HepG2 (cell line): ENCODE results near the gene RBM18. TPM values are rescaled to one million over a fixed set of nuclear protein-coding genes. Genes with fewer than 3 reads are reported as not detected.

Experiments used
- ATAC-seq: fragments of 200-7000 bp; cut with Tn5 transposase; 3 replicates; pipeline ENCODE4 v1.9.1; 2020; ENCODE audit warnings: mild to moderate bottlenecking, moderate library complexity
- BruUV-seq: library from RNA; stranded (reverse); fragments of 400-500 nt; replicated peaks from 2 replicates; lab custom pipeline; 2021; lab: Mats Ljungman, UMichigan
- CTCF ChIA-PET: fragments of 300-600 bp; formaldehyde crosslinking; extraction: SDS; loops from one replicate; lab custom pipeline; 2021; ENCODE audit warnings: low total read pairs, inconsistent platforms, low intra/inter-chr PET ratio; lab: Yijun Ruan, JAX
- POLR2A ChIA-PET: fragments of 350-600 bp; sonication (Branson Sonifier 250); formaldehyde crosslinking; loops from one replicate; lab custom pipeline; 2020; ENCODE audit warnings: antibody characterized with exemption, inconsistent platforms; lab: Yijun Ruan, JAX
- DNase-seq: peaks from one replicate; pipeline ENCODE4 v3.0.0-alpha.2; 2015; ENCODE audit warnings: low spot score
- FAIRE-seq: peaks from 3 replicates; lab custom pipeline; 2011; peaks lifted over from hg19 to GRCh38; lab: Jason Lieb, UNC
- H2AFZ ChIP-seq: one replicate; pipeline ENCODE4 v1.6.1; 2011; ENCODE audit warnings: low read length, inconsistent platforms
- H3K27ac ChIP-seq: fragments of 300-600 bp; 3 replicates; pipeline ENCODE4 v1.8.0; 2011; ENCODE audit warnings: mixed run types, mild to moderate bottlenecking, mixed read lengths, low read length, inconsistent platforms; ENCODE audit not compliant: insufficient read depth; ENCODE audit errors: extremely low read length
- H3K27me3 ChIP-seq, 2 experiments: fragments of 200-600 bp in 1 of 2; 2 replicates in 1 of 2; 3 replicates in 1 of 2; pipeline versions ENCODE4 v1.6.0 to v1.8.0; 2011; ENCODE audit warnings: low read length in 2 of 2, mild to moderate bottlenecking in 2 of 2, moderate library complexity in 2 of 2, inconsistent platforms in 1 of 2; ENCODE audit not compliant: insufficient read depth in 2 of 2, control insufficient read depth in 1 of 2
- H3K36me3 ChIP-seq, 2 experiments: fragments of 200-600 bp in 1 of 2; replicated peaks in 1 of 2; 2 replicates in 1 of 2; 3 replicates in 1 of 2; pipeline versions ENCODE4 v1.5.1 to v1.8.0; 2011; ENCODE audit warnings: low read length in 2 of 2, inconsistent platforms in 1 of 2; ENCODE audit not compliant: insufficient read depth in 2 of 2, control insufficient read depth in 1 of 2
- H3K4me1 ChIP-seq: 2 replicates; pipeline ENCODE4 v1.5.1; 2012; ENCODE audit warnings: low read length, inconsistent platforms; ENCODE audit not compliant: insufficient read depth
- H3K4me2 ChIP-seq: 2 replicates; pipeline ENCODE4 v1.6.0; 2011; ENCODE audit warnings: low read depth, low read length, inconsistent platforms
- H3K4me3 ChIP-seq, 3 experiments: fragments of 200-600 bp in 1 of 3; sonication (generic), shearing (Covaris generic) in 1 of 3; replicated peaks in 1 of 3; 2 replicates each; pipeline ENCODE4 v1.5.1; 2011 to 2016; ENCODE audit warnings: low read length in 3 of 3, inconsistent platforms in 2 of 3, low read depth in 2 of 3, mild to moderate bottlenecking in 2 of 3, control low read depth in 1 of 3, mixed read lengths in 1 of 3; ENCODE audit not compliant: insufficient read depth in 1 of 3
- H3K79me2 ChIP-seq: one replicate; pipeline ENCODE4 v1.6.1; 2011; ENCODE audit warnings: low read length, inconsistent platforms; ENCODE audit not compliant: insufficient read depth
- H3K9ac ChIP-seq: 2 replicates; pipeline ENCODE4 v1.6.0; 2011; ENCODE audit warnings: mild to moderate bottlenecking, low read depth, low read length, inconsistent platforms; ENCODE audit not compliant: insufficient read depth
- H3K9me3 ChIP-seq: 2 replicates; pipeline ENCODE4 v1.5.1; 2012; ENCODE audit warnings: mild to moderate bottlenecking, low read length
- H4K20me1 ChIP-seq: 2 replicates; pipeline ENCODE4 v1.6.0; 2011; ENCODE audit warnings: inconsistent platforms, mild to moderate bottlenecking, low read length, moderate library complexity; ENCODE audit not compliant: insufficient read depth
- CEBPB ChIP-seq: IDR thresholded peaks from 2 replicates; pipeline ENCODE4 v1.6.1; 2011; ENCODE audit warnings: low read depth, low read length, improper control_type of control experiment, borderline replicate concordance
- HMGXB4 ChIP-seq, 2 experiments: sonication (generic) in 1 of 2; formaldehyde crosslinking in 1 of 2; IDR thresholded peaks; 2 replicates each; pipeline versions ENCODE4 v1.4.0 to v1.6.1; 2018 to 2020; ENCODE audit warnings: missing genetic modification reagents in 2 of 2, borderline replicate concordance in 1 of 2, low read depth in 1 of 2, mild to moderate bottlenecking in 1 of 2, missing biosample characterization in 1 of 2
- HNF1B ChIP-seq: sonication (generic); formaldehyde crosslinking; IDR thresholded peaks from 2 replicates; pipeline ENCODE4 v1.5.1; 2020; ENCODE audit warnings: mild to moderate bottlenecking, moderate library complexity, missing genetic modification reagents
- MEF2D ChIP-seq: sonication (generic); formaldehyde crosslinking; IDR thresholded peaks from 2 replicates; pipeline ENCODE4 v1.5.1; 2020; ENCODE audit warnings: mild to moderate bottlenecking, missing genetic modification reagents
- MXI1 ChIP-seq: IDR thresholded peaks from 3 replicates; pipeline ENCODE4 v1.6.1; 2012; ENCODE audit warnings: low read depth, low read length, inconsistent platforms, borderline replicate concordance
- MYNN ChIP-seq: sonication (generic); formaldehyde crosslinking; IDR thresholded peaks from 2 replicates; pipeline ENCODE4 v1.4.0; 2020; ENCODE audit warnings: mild to moderate bottlenecking, low read depth, missing genetic modification reagents
- PATZ1 ChIP-seq: sonication (generic); formaldehyde crosslinking; IDR thresholded peaks from 2 replicates; pipeline ENCODE4 v1.4.0; 2020; ENCODE audit warnings: missing genetic modification reagents
- STAT5B ChIP-seq: sonication (generic); formaldehyde crosslinking; IDR thresholded peaks from 2 replicates; pipeline ENCODE4 v1.4.0; 2020; ENCODE audit warnings: missing genetic modification reagents
- ZBTB38 ChIP-seq: sonication (generic); formaldehyde crosslinking; IDR thresholded peaks from 2 replicates; pipeline ENCODE4 v1.5.1; 2020; ENCODE audit warnings: mild to moderate bottlenecking, missing genetic modification reagents
- ZBTB8A ChIP-seq: sonication (generic); formaldehyde crosslinking; IDR thresholded peaks from 2 replicates; pipeline ENCODE4 v1.4.0; 2020; ENCODE audit warnings: mild to moderate bottlenecking, low read depth, missing genetic modification reagents, borderline replicate concordance
- ZNF597 ChIP-seq: sonication (generic); formaldehyde crosslinking; IDR thresholded peaks from 2 replicates; pipeline ENCODE4 v1.5.0; 2020; ENCODE audit warnings: missing genetic modification reagents
- WGBS: methylation state at CpG from one replicate; pipeline ENCODE4 v1.1.6; 2017; ENCODE audit warnings: low lambda C conversion rate; 5-methylcytosine and 5-hydroxymethylcytosine counted together
- in situ Hi-C: cut with HindIII; loops from 2 replicates; pipeline ENCODE4 v1.10.0; 2017; ENCODE audit warnings: low pct_unique_long_range_greater_than_20kb; ENCODE audit not compliant: extremely low pct_ligation_motif_present
- intact Hi-C: fragments of 100-400 bp; cut with micrococcal nuclease; formaldehyde crosslinking; loops from one replicate; pipeline ENCODE4 v1.10.0; 2022; ENCODE audit not compliant: unreplicated experiment
- polyA plus RNA-seq, 8 experiments: library from polyadenylated mRNA; depleted of rRNA in 3 of 8; stranded (reverse) in 7 of 8; unstranded in 1 of 8; fragments of >200 nt; fragmentation: Illumina TruSeq in 4 of 8; extraction: Trizol in 4 of 8; gene quantifications; 2 replicates each; pipeline versions ENCODE4 v1.2.1 to v1.2.3, GENCODE V29; 2011 to 2016; ENCODE audit warnings: low read depth in 4 of 8, missing spikeins in 1 of 8, mixed read lengths in 1 of 8; ENCODE audit not compliant: insufficient read depth in 1 of 8
- total RNA-seq, 5 experiments: library from RNA; depleted of rRNA; stranded (reverse); fragments of >200 nt; fragmentation: Illumina TruSeq; extraction: Trizol; gene quantifications; 2 replicates each; pipeline ENCODE4 v1.2.3, GENCODE V29; 2016; ENCODE audit warnings: low read depth in 1 of 5

Gene RBM18
- total and polyA plus RNA-seq, 2 of the 13 experiments (the other 11 are each of a cell fraction or from before 2014, with no cell fraction given): 12.6 to 16.6 TPM

- H2AFZ ChIP-seq: no peak overlapping the region
- ChIA-PET POLR2A (interaction anchor here (1.6 kb wide), 1 partner anchor 13 kb away, joined by 4 read pairs; the partner anchor contains the start of genes MRRF and RBM18), CTCF (no interaction called here)
- TF ChIP-seq PATZ1 (CRISPR knock-in tag): no peak
- TF ChIP-seq CEBPB: no peak
- 79% methylated on average over 2 of the region's 2 CpGs for WGBS
- no peaks in the 10 kb centered on the region for H3K27me3 ChIP-seq
- in situ Hi-C loops (no loop called here), intact Hi-C loops (no loop called here)
- no peak overlapping the region for H3K27ac ChIP-seq
- ATAC-seq (no peak), DNase-seq (peak; percentile 11), FAIRE-seq (no peak)
- H3K79me2 ChIP-seq: peaks cover 2% of the 10 kb centered on the region
- H3K9me3 ChIP-seq: no peaks in the 10 kb centered on the region
- no TSS peak for BruUV-seq
- H3K36me3 ChIP-seq: peaks cover 15 to 58% of the 10 kb centered on the region in 2 experiments
- H3K4me3 ChIP-seq: no peak overlapping the region
- H3K4me2 ChIP-seq: no peak overlapping the region
- H4K20me1 ChIP-seq: no peaks in the 10 kb centered on the region
- no peak overlapping the region for H3K9ac ChIP-seq
- H3K4me1 ChIP-seq: no peaks in the 10 kb centered on the region
Observed at GRCh38 chr9:122251351-122251750, 13.3 kb downstream of the RBM18 start.

- no peak for ATAC-seq
- ChIA-PET POLR2A (no interaction called here), CTCF (no interaction called here)
- BruUV-seq: no TSS peak
- 92% methylated on average over 5 of the region's 5 CpGs for WGBS
- Histone ChIP-seq H3K36me3 (peaks cover 16 to 77% of the 10 kb centered on the region in 2 experiments), H3K4me2 (no peak overlapping the region), H3K27ac (no peak overlapping the region), H2AFZ (no peak overlapping the region), H3K9me3 (no peaks in the 10 kb centered on the region), H3K4me1 (no peaks in the 10 kb centered on the region), H3K79me2 (peaks cover 2% of the 10 kb centered on the region), H3K4me3 (no peak overlapping the region), H3K9ac (no peak overlapping the region), H3K27me3 (no peaks in the 10 kb centered on the region), H4K20me1 (no peaks in the 10 kb centered on the region)
- in situ Hi-C loops: no loop called here
- intact Hi-C loops: no loop called here
- no peak for DNase-seq
- no peak for FAIRE-seq
- TF ChIP-seq HNF1B (CRISPR knock-in tag) (no peak), STAT5B (CRISPR knock-in tag) (no peak), MYNN (CRISPR knock-in tag) (no peak), MXI1 (no peak), ZNF597 (CRISPR knock-in tag) (no peak), MEF2D (no peak), ZBTB8A (no peak), ZBTB38 (CRISPR knock-in tag) (no peak), HMGXB4 (CRISPR knock-in tag; IDR thresholded peaks at IDR 0.05; ENCODE audit: borderline replicate concordance in 1 of 2, low read depth in 1 of 2) (no peak)
Observed at GRCh38 chr9:122248448-122248865, 16.2 kb downstream of the RBM18 start.
